ENCODE results near the gene PIEZO1.

GRCh38 chr16:88763502-88764053 is 21.4 kb downstream of the PIEZO1 start:
- TF ChIP-seq SMARCA5 (IDR thresholded peaks at IDR 0.05) (no peak), ASH2L (IDR thresholded peaks at IDR 0.05; ENCODE audit: borderline replicate concordance, low read depth) (no peak), EZH2 (IDR thresholded peaks at IDR 0.05; ENCODE audit: borderline replicate concordance, control insufficient read depth, low read depth, low read length) (no peak), YY1 (IDR thresholded peaks at IDR 0.05; ENCODE audit: low read depth, low read length) (no peak), RAD21 (IDR thresholded peaks at IDR 0.05; ENCODE audit: insufficient read depth, low read depth, low read length) (no peak), CHD2 (IDR thresholded peaks at IDR 0.05; ENCODE audit: borderline replicate concordance, low read depth, low read length) (no peak), SREBF1 (IDR thresholded peaks at IDR 0.05; ENCODE audit: low read length) (no peak), EP300 (IDR thresholded peaks at IDR 0.05; ENCODE audit: borderline replicate concordance in 1 of 2, control insufficient read depth in 1 of 2, low read depth in 2 of 2, low read length in 2 of 2) (no peak), MYC (IDR thresholded peaks at IDR 0.05; ENCODE audit: insufficient read depth, insufficient read length, insufficient replicate concordance, low read length, severe bottlenecking) (no peak), POLR2A (IDR thresholded peaks at IDR 0.05; ENCODE audit: low read depth, low read length) (no peak), POLR2AphosphoS5 (IDR thresholded peaks at IDR 0.05; ENCODE audit: low read length) (no peak), JUNB (IDR thresholded peaks at IDR 0.05) (no peak)
- TF ChIP-seq, protein P1, sequence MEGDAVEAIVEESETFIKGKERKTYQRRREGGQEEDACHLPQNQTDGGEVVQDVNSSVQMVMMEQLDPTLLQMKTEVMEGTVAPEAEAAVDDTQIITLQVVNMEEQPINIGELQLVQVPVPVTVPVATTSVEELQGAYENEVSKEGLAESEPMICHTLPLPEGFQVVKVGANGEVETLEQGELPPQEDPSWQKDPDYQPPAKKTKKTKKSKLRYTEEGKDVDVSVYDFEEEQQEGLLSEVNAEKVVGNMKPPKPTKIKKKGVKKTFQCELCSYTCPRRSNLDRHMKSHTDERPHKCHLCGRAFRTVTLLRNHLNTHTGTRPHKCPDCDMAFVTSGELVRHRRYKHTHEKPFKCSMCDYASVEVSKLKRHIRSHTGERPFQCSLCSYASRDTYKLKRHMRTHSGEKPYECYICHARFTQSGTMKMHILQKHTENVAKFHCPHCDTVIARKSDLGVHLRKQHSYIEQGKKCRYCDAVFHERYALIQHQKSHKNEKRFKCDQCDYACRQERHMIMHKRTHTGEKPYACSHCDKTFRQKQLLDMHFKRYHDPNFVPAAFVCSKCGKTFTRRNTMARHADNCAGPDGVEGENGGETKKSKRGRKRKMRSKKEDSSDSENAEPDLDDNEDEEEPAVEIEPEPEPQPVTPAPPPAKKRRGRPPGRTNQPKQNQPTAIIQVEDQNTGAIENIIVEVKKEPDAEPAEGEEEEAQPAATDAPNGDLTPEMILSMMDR (IDR thresholded peaks at IDR 0.05 in 2 of 3, conservative IDR thresholded peaks at IDR 0.05 in 1 of 3; ENCODE audit: control insufficient read depth in 2 of 3, extremely low read depth in 1 of 3, insufficient read depth in 1 of 3, low read depth in 3 of 3, low read length in 3 of 3), result no peak

Data from GM12878 (cell line).